ENCODE measurements around the gene HAGHL. TPM values are rescaled to one million over a fixed set of nuclear protein-coding genes. Genes with fewer than 3 reads are reported as not detected.
A peak's percentile ranks its signal among the peaks of the same experiment; 100 is the strongest.

HAGHL gene
- total RNA-seq, 4 donors from 2014 or later = 3.2 to 7.1 (median 4.8) TPM

DNA sequence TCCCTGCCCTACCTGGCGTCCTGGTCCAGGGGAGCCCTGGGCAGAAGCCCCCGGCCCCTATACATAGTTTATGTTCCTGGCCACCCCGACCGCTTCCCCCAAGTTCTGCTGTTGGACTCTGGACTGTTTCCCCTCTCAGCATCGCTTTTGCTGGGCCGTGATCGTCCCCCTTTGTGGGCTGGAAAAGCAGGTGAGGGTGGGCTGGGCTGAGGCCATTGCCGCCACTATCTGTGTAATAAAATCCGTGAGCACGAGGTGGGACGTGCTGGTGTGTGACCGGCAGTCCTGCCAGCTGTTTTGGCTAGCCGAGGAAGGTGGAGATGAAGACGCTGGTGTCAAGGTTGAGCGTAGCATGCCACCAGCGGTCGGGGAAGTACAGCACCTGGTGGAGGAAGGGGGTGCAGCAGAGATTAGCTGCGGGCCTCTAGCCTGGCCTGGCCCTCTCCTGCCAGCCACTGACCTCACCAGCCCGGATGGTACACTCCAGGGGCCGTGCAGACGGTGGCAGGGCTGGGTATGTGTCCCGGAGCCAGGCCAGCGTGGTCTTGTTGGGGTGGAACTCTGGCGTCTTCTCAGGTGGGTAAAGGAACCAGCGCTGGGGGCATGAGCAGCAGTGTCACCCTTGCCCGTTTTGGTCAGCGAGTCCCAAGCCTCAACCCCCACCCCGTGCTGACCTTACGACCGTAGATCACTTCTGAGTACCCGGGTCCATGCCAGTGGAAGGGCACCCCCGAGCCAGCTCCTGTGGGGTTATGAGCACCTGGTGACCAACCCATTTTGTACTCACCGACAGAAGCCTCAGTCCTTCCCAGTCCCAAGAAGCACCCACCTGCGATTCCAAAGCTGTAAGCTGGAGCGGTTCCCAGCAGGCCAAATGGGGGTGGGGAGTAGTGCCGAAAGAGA, 44.2 kb upstream of the HAGHL start:
- Histone ChIP-seq H3K27me3 (no peaks in the 10 kb centered on the region), H3K9me3 (no peaks in the 10 kb centered on the region), H3K27ac (peak overlapping the region; percentile 82), H3K4me3 (peak overlapping the region; percentile 68), H3K36me3 (peaks cover 28% of the 10 kb centered on the region), H3K4me1 (peaks cover 77% of the 10 kb centered on the region)
- TF ChIP-seq EP300 (IDR thresholded peaks at IDR 0.05) (no peak), POLR2A (IDR thresholded peaks at IDR 0.05) (no peak), POLR2AphosphoS5 (IDR thresholded peaks at IDR 0.05) (no peak)
- TF ChIP-seq, protein P1, sequence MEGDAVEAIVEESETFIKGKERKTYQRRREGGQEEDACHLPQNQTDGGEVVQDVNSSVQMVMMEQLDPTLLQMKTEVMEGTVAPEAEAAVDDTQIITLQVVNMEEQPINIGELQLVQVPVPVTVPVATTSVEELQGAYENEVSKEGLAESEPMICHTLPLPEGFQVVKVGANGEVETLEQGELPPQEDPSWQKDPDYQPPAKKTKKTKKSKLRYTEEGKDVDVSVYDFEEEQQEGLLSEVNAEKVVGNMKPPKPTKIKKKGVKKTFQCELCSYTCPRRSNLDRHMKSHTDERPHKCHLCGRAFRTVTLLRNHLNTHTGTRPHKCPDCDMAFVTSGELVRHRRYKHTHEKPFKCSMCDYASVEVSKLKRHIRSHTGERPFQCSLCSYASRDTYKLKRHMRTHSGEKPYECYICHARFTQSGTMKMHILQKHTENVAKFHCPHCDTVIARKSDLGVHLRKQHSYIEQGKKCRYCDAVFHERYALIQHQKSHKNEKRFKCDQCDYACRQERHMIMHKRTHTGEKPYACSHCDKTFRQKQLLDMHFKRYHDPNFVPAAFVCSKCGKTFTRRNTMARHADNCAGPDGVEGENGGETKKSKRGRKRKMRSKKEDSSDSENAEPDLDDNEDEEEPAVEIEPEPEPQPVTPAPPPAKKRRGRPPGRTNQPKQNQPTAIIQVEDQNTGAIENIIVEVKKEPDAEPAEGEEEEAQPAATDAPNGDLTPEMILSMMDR (IDR thresholded peaks at IDR 0.05) = no peak
- 81% methylated on average over 24 of the region's 36 CpGs for WGBS
- peak in 1 of 2 donors; percentile 76 for DNase-seq (ENCODE audit: low spot score in 2 of 2)

DNA sequence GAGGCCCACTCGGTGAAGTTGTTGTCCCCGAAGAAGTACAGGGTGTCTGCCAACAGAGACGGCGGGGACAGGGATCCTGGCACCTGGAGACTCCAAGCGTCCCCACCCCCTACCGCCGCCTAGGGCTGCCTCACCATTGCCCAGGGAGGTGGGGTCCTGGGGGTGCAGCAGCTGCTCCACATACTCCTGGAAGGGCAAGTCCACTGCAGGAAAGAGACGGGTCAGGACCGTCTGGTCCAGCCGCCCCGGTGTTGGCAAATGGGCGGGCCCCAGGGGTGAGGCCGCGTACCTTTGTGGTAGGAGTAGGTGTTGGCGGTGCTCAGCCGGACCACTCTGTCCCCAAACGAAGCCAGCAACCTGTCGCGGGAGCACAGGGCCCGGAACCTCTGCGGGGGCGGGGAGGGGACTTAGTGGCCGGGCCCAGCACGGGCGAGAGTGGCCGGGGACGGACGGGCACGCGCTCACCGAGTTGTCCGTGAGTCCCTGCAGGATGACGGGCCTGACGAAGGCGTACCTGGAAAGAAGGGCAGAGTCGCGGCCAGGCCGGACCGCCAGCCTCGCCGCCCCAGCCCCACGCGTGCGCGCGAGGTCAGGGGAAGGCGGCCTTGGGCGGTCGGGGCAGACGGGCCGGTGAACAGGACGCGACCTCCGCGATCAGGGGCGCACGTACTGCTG, 43.4 kb upstream of the HAGHL start:
- Histone ChIP-seq H3K9me3 (no peaks in the 10 kb centered on the region), H3K36me3 (peaks cover 32% of the 10 kb centered on the region), H3K4me1 (peaks cover 72% of the 10 kb centered on the region), H3K27me3 (no peaks in the 10 kb centered on the region), H3K27ac (peak overlapping the region; percentile 82), H3K4me3 (peak overlapping the region; percentile 68)
- 66% methylated on average over 8 of the region's 57 CpGs for WGBS
- peak in 1 of 2 donors; percentile 74 for DNase-seq (ENCODE audit: low spot score in 2 of 2)
- TF ChIP-seq POLR2A (IDR thresholded peaks at IDR 0.05) = no peak
- TF ChIP-seq, protein P1 (IDR thresholded peaks at IDR 0.05) = no peak
- no peak for TF ChIP-seq POLR2AphosphoS5 (IDR thresholded peaks at IDR 0.05)
- TF ChIP-seq EP300 (IDR thresholded peaks at IDR 0.05) = no peak

DNA sequence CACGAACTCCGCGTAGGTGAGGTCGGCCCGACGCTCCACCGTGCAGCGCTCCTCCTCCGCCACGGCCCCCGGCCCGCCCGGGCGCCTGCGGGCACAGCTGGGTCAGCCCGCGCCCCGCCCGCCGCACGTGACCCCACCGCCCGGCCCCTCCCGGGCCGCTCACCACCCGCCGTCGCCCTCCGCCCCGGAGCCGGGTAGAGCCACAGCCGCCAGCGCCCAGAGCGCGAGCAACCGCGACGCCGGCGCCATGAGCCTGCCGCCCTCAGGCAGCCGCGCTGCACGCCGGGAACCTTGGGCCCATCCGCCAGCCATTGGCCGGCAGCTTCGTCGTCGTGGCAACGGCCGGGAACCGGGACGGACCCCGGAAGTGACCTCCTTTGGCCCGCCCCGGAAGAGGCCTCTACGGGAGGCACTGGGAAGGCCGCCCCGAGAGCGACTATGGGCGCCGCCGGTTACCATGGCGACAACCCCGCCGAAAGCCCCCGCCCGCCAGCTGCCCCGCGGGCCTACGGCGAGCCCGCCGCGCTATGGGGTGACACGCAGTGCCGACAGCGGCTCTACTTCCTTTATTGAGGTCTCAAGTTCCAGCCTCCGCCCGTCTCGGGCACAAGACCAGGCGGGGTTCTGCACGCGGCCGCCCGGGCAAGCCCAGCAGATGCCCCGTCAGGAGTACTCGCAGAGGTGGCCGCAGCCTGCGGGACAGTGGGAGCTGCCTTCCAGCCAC, 42.7 kb upstream of the HAGHL start, which contains the start of gene JMJD8:
Gene JMJD8, minus strand, starts transcription at position 264 of the 724 bp plus-strand sequence. Its CDS starts 15 bp downstream, at position 249.
- Histone ChIP-seq H3K36me3 (peaks cover 32% of the 10 kb centered on the region), H3K4me3 (peak within 1 kb of the TSS; percentile 68), H3K9me3 (no peaks in the 10 kb centered on the region), H3K27me3 (no peaks in the 10 kb centered on the region), H3K27ac (peak within 1 kb of the TSS; percentile 82), H3K4me1 (peaks cover 72% of the 10 kb centered on the region)
- TF ChIP-seq POLR2AphosphoS5 (IDR thresholded peaks at IDR 0.05) = peak in 2 of 3 donors; percentile 36 to 95
- peak in 1 of 2 donors; percentile 40 for TF ChIP-seq POLR2A (IDR thresholded peaks at IDR 0.05)
- TF ChIP-seq, protein P1 (IDR thresholded peaks at IDR 0.05) = no peak
- WGBS = no CpG with 5 or more reads among the region's 91 CpGs
- peak; percentile 98 for DNase-seq (ENCODE audit: low spot score in 2 of 2)

DNA sequence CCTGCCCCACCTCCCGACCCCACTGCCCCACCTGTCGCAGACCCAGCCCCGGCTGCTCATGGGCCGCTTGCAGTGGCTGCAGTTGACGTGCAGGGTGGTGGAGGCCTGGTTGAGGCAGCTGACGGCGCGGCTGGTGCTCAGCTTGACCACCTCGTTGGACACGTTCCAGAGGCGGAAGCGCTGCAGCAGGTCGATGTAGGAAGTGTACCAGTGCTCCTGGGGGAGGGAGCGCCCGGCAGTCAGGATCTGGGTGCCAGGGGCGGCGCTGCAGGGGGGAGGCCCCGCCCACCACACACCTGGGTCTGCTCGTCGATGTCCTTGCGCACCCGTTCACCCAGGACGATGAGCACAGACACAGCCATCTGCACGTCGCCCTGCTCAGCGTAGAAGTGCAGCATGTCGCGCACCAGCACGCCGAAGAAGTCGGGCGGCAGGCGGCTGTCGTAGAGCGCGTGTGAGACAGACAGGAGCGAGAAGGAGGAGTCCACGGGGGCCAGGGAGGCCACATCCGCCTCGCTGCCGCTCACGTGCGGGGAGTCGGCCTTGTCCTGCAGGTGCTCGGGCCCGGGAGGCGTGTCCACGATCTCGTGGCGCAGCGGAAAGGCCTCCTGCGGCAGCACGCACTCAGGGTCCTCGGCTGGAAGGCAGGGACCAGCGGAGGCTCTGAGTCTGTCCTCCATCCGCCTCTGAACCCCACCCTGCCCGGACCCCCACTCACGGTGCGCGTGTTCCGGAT, 41.8 kb upstream of the HAGHL start:
- WGBS = 83% methylated on average over 46 of the region's 61 CpGs
- DNase-seq (ENCODE audit: low spot score in 2 of 2) = no peak
- H3K4me1 ChIP-seq = peaks cover 69% of the 10 kb centered on the region
- H3K27me3 ChIP-seq = no peaks in the 10 kb centered on the region
- peaks cover 32% of the 10 kb centered on the region for H3K36me3 ChIP-seq
- H3K9me3 ChIP-seq = no peaks in the 10 kb centered on the region
- H3K4me3 ChIP-seq = peak overlapping the region; percentile 68
- TF ChIP-seq, protein P1 (IDR thresholded peaks at IDR 0.05) = no peak
- TF ChIP-seq POLR2AphosphoS5 (IDR thresholded peaks at IDR 0.05) (no peak), POLR2A (IDR thresholded peaks at IDR 0.05) (no peak), EP300 (IDR thresholded peaks at IDR 0.05) (no peak)
- H3K27ac ChIP-seq = no peak overlapping the region
